Kidney (tissue), 14 donors: ENCODE measurements around the gene RAI1. TPM values are rescaled to one million over a fixed set of nuclear protein-coding genes. Genes with fewer than 3 reads are reported as not detected.
"Not testable (repeated sequence)": the region's sequence is repeated elsewhere in the genome, so short reads cannot be mapped to it uniquely, and the experiment has no call there.

ENCODE experiments used
- DNase-seq, 5 donors: peaks; one replicate each; pipeline ENCODE4 v3.0.0-alpha.2; 2013 to 2020
- FAIRE-seq: peaks from 2 replicates; lab custom pipeline; 2012; peaks lifted over from hg19 to GRCh38; lab: Jason Lieb, UNC
- H3K27ac ChIP-seq, 2 donors: one replicate each; pipeline ENCODE4 v1.7.0; 2013; ENCODE audit warnings: low read depth in 2 of 2, low read length in 2 of 2, inconsistent platforms in 1 of 2
- H3K27me3 ChIP-seq: one replicate; pipeline ENCODE4 v1.7.1; 2013; ENCODE audit warnings: low read length, inconsistent platforms; ENCODE audit not compliant: control insufficient read depth, insufficient read depth
- H3K36me3 ChIP-seq, 3 donors: one replicate each; pipeline versions ENCODE4 v1.7.0 to v1.7.1; 2013; ENCODE audit warnings: low read length in 3 of 3, control low read depth in 1 of 3, inconsistent platforms in 1 of 3; ENCODE audit not compliant: insufficient read depth in 3 of 3, control insufficient read depth in 2 of 3
- H3K4me1 ChIP-seq, 3 donors: one replicate each; pipeline versions ENCODE4 v1.7.0 to v1.7.1; 2013; ENCODE audit warnings: low read length in 3 of 3, inconsistent platforms in 1 of 3, low read depth in 1 of 3; ENCODE audit not compliant: control insufficient read depth in 2 of 3, insufficient read depth in 2 of 3
- H3K4me3 ChIP-seq, 3 donors: one replicate each; pipeline versions ENCODE4 v1.7.0 to v1.8.1; 2013; ENCODE audit warnings: low read length in 3 of 3, control low read depth in 1 of 3, inconsistent platforms in 1 of 3
- H3K9ac ChIP-seq, 3 donors: one replicate each; pipeline versions ENCODE4 v1.7.0 to v1.7.1; 2013; ENCODE audit warnings: low read length in 3 of 3, control low read depth in 1 of 3, inconsistent platforms in 1 of 3
- H3K9me3 ChIP-seq, 3 donors: one replicate each; pipeline versions ENCODE4 v1.7.0 to v1.7.1; 2013; ENCODE audit warnings: low read length in 3 of 3, control low read depth in 1 of 3, inconsistent platforms in 1 of 3; ENCODE audit not compliant: control insufficient read depth in 2 of 3, insufficient read depth in 1 of 3
- intact Hi-C: fragments of 100-400 bp; cut with DNase I; formaldehyde crosslinking; loops from one replicate; pipeline ENCODE4 v1.11.1; 2022
- polyA plus RNA-seq: library from polyadenylated mRNA; stranded (reverse); fragments of 350-450 nt; fragmentation: Illumina TruSeq; extraction: RNeasy Lipid Tissue Mini Kit (QIAGEN cat#74804); gene quantifications from one replicate; pipeline ENCODE4 v1.2.3, GENCODE V29; 2014; ENCODE audit warnings: low read depth, low replicate concordance; ENCODE audit not compliant: insufficient read depth
- total RNA-seq: library from RNA; stranded (reverse); fragmentation: NEBNext Ultra II Directional; extraction: Animal tissue kit (Norgen Biotek cat#: 25700); gene quantifications from one replicate; pipeline ENCODE4 v1.2.1, GENCODE V29; 2021
- TF ChIP-seq, protein P1 (sequence below): IDR thresholded peaks from 3 replicates; pipeline ENCODE4 v1.5.1; 2012; ENCODE audit warnings: mild to moderate bottlenecking, moderate library complexity, borderline replicate concordance; ENCODE audit not compliant: insufficient read depth; ENCODE audit errors: extremely low read depth
- donor health status: control.
- donor health status: control.
- donor health status: control.
- donor health status: control.
- donor health status: control.
- donor health status: DM: yes; HTN: yes; CAD: no.
- donor health status: Normal renal cell carcinoma (clear cell type).

The RAI1 gene
- total and polyA plus RNA-seq, 2 donors from 2014 or later, result 6.7 to 50.5 TPM

DNA sequence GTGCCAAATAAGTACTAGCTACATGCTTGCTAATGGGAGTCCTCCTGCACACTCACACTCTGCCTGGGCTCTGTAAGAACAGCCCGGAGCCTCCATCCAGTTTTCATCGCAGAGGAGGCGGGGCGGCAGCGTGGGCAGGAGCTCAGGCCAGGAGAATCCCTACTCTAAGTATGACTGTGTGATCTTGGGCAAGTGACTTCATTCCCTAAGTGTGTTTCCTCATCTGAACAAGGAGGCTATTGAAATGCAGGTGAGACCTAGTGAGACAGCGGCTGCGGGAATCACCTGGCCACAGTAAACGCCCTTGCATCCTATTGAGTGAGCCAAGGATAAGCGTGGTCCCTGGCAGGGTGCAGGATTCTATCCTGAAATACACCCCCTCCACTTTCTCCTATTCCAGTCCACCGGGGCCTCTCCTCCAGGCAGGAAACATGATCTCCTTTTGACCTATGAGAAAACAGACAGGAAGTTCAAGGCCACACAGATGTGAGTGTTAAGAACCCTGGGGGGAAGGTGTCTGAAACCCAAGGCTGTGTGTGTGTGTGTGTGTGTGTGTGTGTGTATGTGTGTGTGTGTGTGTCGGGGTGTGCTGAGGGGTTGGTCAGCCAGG is 5.2 kb upstream of the RAI1 start:
- no peaks in the 10 kb centered on the region for H3K9me3 ChIP-seq
- H3K4me1 ChIP-seq, result peaks cover 0 to 4% (median 0%) of the 10 kb centered on the region in 3 donors
- TF ChIP-seq, protein P1, sequence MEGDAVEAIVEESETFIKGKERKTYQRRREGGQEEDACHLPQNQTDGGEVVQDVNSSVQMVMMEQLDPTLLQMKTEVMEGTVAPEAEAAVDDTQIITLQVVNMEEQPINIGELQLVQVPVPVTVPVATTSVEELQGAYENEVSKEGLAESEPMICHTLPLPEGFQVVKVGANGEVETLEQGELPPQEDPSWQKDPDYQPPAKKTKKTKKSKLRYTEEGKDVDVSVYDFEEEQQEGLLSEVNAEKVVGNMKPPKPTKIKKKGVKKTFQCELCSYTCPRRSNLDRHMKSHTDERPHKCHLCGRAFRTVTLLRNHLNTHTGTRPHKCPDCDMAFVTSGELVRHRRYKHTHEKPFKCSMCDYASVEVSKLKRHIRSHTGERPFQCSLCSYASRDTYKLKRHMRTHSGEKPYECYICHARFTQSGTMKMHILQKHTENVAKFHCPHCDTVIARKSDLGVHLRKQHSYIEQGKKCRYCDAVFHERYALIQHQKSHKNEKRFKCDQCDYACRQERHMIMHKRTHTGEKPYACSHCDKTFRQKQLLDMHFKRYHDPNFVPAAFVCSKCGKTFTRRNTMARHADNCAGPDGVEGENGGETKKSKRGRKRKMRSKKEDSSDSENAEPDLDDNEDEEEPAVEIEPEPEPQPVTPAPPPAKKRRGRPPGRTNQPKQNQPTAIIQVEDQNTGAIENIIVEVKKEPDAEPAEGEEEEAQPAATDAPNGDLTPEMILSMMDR, result no peak
- H3K27ac ChIP-seq, result no peak overlapping the region
- no peaks in the 10 kb centered on the region for H3K27me3 ChIP-seq
- no peak overlapping the region for H3K9ac ChIP-seq
- H3K36me3 ChIP-seq, result no peaks in the 10 kb centered on the region
- DNase-seq (peak in 4 of 5 donors; percentile 84 to 88 (median 86)), FAIRE-seq (no peak)
- no peak overlapping the region for H3K4me3 ChIP-seq
- intact Hi-C loops, result loop anchor here (10.0 kb wide), 1 partner anchor 359 kb away; the partner anchor contains the start of genes ATPAF2 and GID4

DNA sequence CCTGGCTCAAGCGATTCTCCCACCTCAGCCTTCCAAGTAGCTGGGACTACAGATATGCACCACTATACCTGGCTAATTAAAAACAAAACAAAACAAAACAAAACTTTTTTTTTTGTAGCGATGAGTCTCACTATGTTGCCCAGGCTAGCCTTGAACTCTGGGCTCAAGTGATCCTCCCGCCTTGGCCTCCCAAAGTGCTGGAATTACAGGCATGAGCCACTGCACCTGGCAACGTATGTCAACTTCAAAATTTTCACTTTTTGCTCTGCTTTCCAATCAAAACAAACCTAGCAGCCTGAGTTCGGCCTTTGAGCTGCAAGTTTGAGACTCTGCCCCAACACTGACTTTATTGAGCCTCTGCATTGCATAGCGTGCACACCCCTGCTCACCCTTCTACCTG is 4.5 kb upstream of the RAI1 start:
- H3K9me3 ChIP-seq, result no peaks in the 10 kb centered on the region
- FAIRE-seq (no peak), DNase-seq (no peak)
- intact Hi-C loops, result loop anchor here (10.0 kb wide), 1 partner anchor 358 kb away; the partner anchor contains the start of genes ATPAF2 and GID4
- no peak overlapping the region for H3K9ac ChIP-seq
- no peak overlapping the region for H3K27ac ChIP-seq
- TF ChIP-seq, protein P1, result no peak
- peaks cover 0 to 4% (median 0%) of the 10 kb centered on the region in 3 donors for H3K4me1 ChIP-seq
- no peak overlapping the region for H3K4me3 ChIP-seq
- H3K36me3 ChIP-seq, result no peaks in the 10 kb centered on the region
- H3K27me3 ChIP-seq, result no peaks in the 10 kb centered on the region

DNA sequence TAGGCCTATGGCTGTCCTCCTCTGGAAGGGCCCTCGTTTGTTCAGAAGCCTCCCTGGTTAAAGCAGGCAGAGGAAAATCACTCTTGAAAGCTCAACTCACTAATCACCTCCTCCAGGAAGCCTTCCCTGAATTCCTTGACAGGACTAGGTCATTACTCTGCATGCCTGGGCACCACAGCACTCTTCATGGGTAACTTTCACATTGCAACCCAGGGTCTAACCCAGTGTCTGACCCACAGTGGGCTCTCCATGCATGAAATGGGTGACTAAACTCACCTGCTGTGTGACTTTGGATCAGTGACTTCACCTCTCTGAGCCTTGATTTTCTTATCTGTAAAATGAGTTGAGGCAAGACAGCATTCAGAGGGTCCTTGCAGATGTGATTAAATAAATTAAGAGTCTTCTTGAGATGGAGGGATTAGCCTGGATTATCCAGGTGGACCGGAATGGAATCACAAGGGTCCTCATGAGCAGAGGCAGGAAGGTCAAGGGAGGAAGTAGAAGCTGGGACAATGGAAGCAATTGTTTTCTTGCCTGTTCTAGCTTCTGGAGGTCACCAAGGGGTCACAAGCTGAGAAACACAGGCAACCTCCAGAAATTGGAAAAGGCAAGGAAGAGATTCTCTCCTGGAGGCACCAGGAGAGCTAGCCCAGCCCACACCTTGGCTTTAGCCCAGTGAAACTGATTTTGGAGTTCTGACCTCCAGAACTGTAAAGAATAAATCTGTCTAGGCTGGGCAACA is 3.8 kb upstream of the RAI1 start:
- FAIRE-seq (no peak), DNase-seq (no peak)
- TF ChIP-seq, protein P1, result no peak
- Histone ChIP-seq H3K4me1 (peaks cover 0 to 4% (median 0%) of the 10 kb centered on the region in 3 donors), H3K36me3 (no peaks in the 10 kb centered on the region), H3K27ac (no peak overlapping the region), H3K9ac (no peak overlapping the region), H3K4me3 (no peak overlapping the region), H3K27me3 (no peaks in the 10 kb centered on the region), H3K9me3 (no peaks in the 10 kb centered on the region)
- intact Hi-C loops, result loop anchor here (10.0 kb wide), 1 partner anchor 357 kb away; the partner anchor contains the start of genes ATPAF2 and GID4

DNA sequence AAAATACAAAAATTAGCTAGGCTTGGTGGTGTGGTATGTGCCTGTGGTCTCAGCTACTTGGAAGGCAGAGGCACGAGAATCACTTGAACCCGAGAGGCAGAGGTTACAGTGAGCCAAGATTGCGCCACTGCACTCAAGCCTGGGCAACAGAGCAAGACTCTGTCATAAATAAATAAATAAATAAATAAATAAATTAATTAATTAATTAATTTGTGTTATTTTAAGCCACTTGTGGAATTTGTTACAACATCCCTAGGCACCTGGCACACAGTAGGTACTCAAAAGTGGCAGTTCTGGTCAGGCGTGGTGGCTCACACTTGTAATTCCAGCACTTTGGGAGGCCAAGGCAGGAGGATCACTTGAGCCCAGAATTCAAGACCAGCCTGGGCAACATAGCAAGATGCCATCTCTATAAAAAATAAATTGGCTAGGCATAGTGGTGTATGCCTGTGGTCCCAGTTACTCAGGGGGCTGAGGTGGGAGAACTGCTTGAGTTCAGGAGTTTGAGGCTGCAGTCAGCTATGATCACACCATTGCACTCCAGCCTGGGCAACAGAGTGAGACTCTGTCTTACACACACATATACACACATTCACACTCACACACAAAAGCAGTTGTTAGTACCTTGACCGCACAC is 3.1 kb upstream of the RAI1 start:
- H3K4me1 ChIP-seq, H3K4me3 ChIP-seq, H3K36me3 ChIP-seq, H3K9ac ChIP-seq, H3K27ac ChIP-seq, H3K27me3 ChIP-seq, H3K9me3 ChIP-seq, DNase-seq, FAIRE-seq: not testable (repeated sequence)
- intact Hi-C loops, result loop anchor here (10.0 kb wide), 1 partner anchor 357 kb away; the partner anchor contains the start of genes ATPAF2 and GID4
